ENCODE results near the gene FAM187B. TPM values are rescaled to one million over a fixed set of nuclear protein-coding genes. Genes with fewer than 3 reads are reported as not detected.

The FAM187B gene
- total and polyA plus RNA-seq, 12 donors, result 0.06 to 0.48 (median 0.16) TPM; not detected in 8

GRCh38 chr19:35270381-35270811, 41.9 kb upstream of the FAM187B start:
- Histone ChIP-seq H3K27me3 (no peaks in the 10 kb centered on the region), H3K4me1 (replicated peaks in 1 of 2) (peaks cover 10 to 28% of the 10 kb centered on the region in 2 donors), H3K36me3 (replicated peaks in 1 of 2) (peaks cover 0 to 51% of the 10 kb centered on the region in 2 donors), H3K4me3 (peak overlapping the region in 1 of 4 donors; percentile 81), H3K27ac (peak overlapping the region in 1 of 5 donors; percentile 94), H3K9me3 (replicated peaks in 1 of 3) (no peaks in the 10 kb centered on the region)
- TF ChIP-seq CTCF (IDR thresholded peaks at IDR 0.05) (no peak), POLR2A (IDR thresholded peaks at IDR 0.05) (no peak)
- 87 to 89% (median 89%) methylated on average over 16 of the region's 16 CpGs for WGBS, 4 donors
- intact Hi-C loops (cut with DNase I), result loop anchor here in 1 of 2 donors (10.0 kb wide), 1 partner anchor 194 kb away; no protein-coding TSS in a partner anchor
- peak in 1 of 7 donors; percentile 48 for DNase-seq

GRCh38 chr19:35269438-35270117, 41.0 kb upstream of the FAM187B start:
- peak; percentile 89 to 95 (median 91) for DNase-seq
- peak in 5 of 6 experiments; percentile 25 to 86 (median 75) for TF ChIP-seq CTCF (IDR thresholded peaks at IDR 0.05)
- peak in 1 of 2 donors; percentile 38 for TF ChIP-seq POLR2A (IDR thresholded peaks at IDR 0.05)
- Histone ChIP-seq H3K27me3 (no peaks in the 10 kb centered on the region), H3K4me1 (replicated peaks in 1 of 2) (peaks cover 14 to 36% of the 10 kb centered on the region in 2 donors), H3K27ac (peak overlapping the region in 4 of 5 donors; percentile 61 to 99 (median 84)), H3K9me3 (replicated peaks in 1 of 3) (no peaks in the 10 kb centered on the region), H3K4me3 (peak overlapping the region in 1 of 4 donors; percentile 81), H3K36me3 (replicated peaks in 1 of 2) (peaks cover 0 to 44% of the 10 kb centered on the region in 2 donors)
- intact Hi-C loops (cut with DNase I), result loop anchor here in 1 of 2 donors (5.0 to 10.0 kb wide), 2 partner anchors 127 to 195 kb away; partner anchors contain the start of gene FXYD7
- WGBS, 4 donors, result 3 to 42% (median 12%) methylated on average over 3 to 66 of the region's 66 CpGs

GRCh38 chr19:35268536-35269437, 40.2 kb upstream of the FAM187B start, which contains the start of gene USF2:
Gene USF2 (plus strand): TSS chr19:35268962. CDS start chr19:35269102, 140 bp downstream.
- Histone ChIP-seq H3K9me3 (replicated peaks in 1 of 3) (no peaks in the 10 kb centered on the region), H3K4me1 (replicated peaks in 1 of 2) (peaks cover 14 to 39% of the 10 kb centered on the region in 2 donors), H3K36me3 (replicated peaks in 1 of 2) (peaks cover 0 to 36% of the 10 kb centered on the region in 2 donors), H3K27me3 (no peaks in the 10 kb centered on the region), H3K27ac (peak within 1 kb of the TSS; percentile 90 to 99 (median 94)), H3K4me3 (peak within 1 kb of the TSS; percentile 38 to 87 (median 66))
- WGBS, 4 donors, result 0 to 2% (median 1%) methylated on average over 35 to 106 of the region's 126 CpGs
- TF ChIP-seq POLR2A (IDR thresholded peaks at IDR 0.05) (peak in 1 of 2 donors; percentile 66), CTCF (IDR thresholded peaks at IDR 0.05) (no peak)
- DNase-seq, result peak; percentile 83 to 91 (median 88)
- intact Hi-C loops (cut with DNase I), result loop anchor here in 1 of 2 donors (5.0 kb wide), 1 partner anchor 126 kb away; the partner anchor contains the start of gene FXYD7
